H9 (cell line): ENCODE results near the gene ATE1. TPM values are rescaled to one million over a fixed set of nuclear protein-coding genes. Genes with fewer than 3 reads are reported as not detected.

Experiments
- DNase-seq: peaks from one replicate; pipeline ENCODE4 v3.0.0-alpha.2; 2017
- H2AFZ ChIP-seq: one replicate; pipeline ENCODE4 v1.6.1; 2013; ENCODE audit warnings: mild to moderate bottlenecking, low read length, control low read depth, moderate library complexity
- H2AK5ac ChIP-seq: 2 replicates; pipeline ENCODE4 v1.6.1; 2013; ENCODE audit warnings: low read length, control low read depth, mixed read lengths; ENCODE audit not compliant: insufficient read length
- H2BK120ac ChIP-seq: one replicate; pipeline ENCODE4 v1.6.1; 2013; ENCODE audit warnings: low read depth, mild to moderate bottlenecking, low read length, control low read depth, inconsistent platforms; ENCODE audit not compliant: poor library complexity, severe bottlenecking
- H2BK12ac ChIP-seq: 2 replicates; pipeline ENCODE4 v1.6.1; 2013; ENCODE audit warnings: low read length, control low read depth, mixed read lengths, low read depth; ENCODE audit not compliant: insufficient read length
- H2BK15ac ChIP-seq: 2 replicates; pipeline ENCODE4 v1.6.1; 2013; ENCODE audit warnings: low read depth, low read length, control low read depth
- H2BK20ac ChIP-seq: one replicate; pipeline ENCODE4 v1.6.1; 2013; ENCODE audit warnings: low read depth, mild to moderate bottlenecking, low read length, control low read depth, inconsistent platforms; ENCODE audit not compliant: poor library complexity, severe bottlenecking
- H2BK5ac ChIP-seq: 2 replicates; pipeline ENCODE4 v1.6.1; 2013; ENCODE audit warnings: low read length, control low read depth, mixed read lengths; ENCODE audit not compliant: insufficient read length
- H3K14ac ChIP-seq: 2 replicates; pipeline ENCODE4 v1.6.1; 2013; ENCODE audit warnings: low read length, control low read depth; ENCODE audit not compliant: insufficient read depth
- H3K18ac ChIP-seq: 2 replicates; pipeline ENCODE4 v1.6.1; 2013; ENCODE audit warnings: low read depth, mild to moderate bottlenecking, mixed read lengths, low read length, control low read depth; ENCODE audit not compliant: insufficient read length
- H3K23ac ChIP-seq: 2 replicates; pipeline ENCODE4 v1.6.1; 2013; ENCODE audit warnings: low read length, control low read depth, mixed read lengths, low read depth; ENCODE audit not compliant: insufficient read length
- H3K23me2 ChIP-seq: 2 replicates; pipeline ENCODE4 v1.6.1; 2013; ENCODE audit warnings: low read depth, mild to moderate bottlenecking, mixed read lengths, low read length, control low read depth; ENCODE audit not compliant: insufficient read length, poor library complexity, severe bottlenecking
- H3K27ac ChIP-seq: 2 replicates; pipeline ENCODE4 v1.5.1; 2013; ENCODE audit warnings: low read length, control low read depth, mixed read lengths, low read depth; ENCODE audit not compliant: insufficient read length
- H3K27me3 ChIP-seq: 2 replicates; pipeline ENCODE4 v1.6.1; 2013; ENCODE audit warnings: low read length, control low read depth, inconsistent platforms; ENCODE audit not compliant: insufficient read depth
- H3K4ac ChIP-seq: 2 replicates; pipeline ENCODE4 v1.6.1; 2013; ENCODE audit warnings: low read depth, mild to moderate bottlenecking, control low read depth, inconsistent platforms, low read length, moderate library complexity
- H3K4me1 ChIP-seq: 2 replicates; pipeline ENCODE4 v1.6.1; 2013; ENCODE audit warnings: low read length, control low read depth, inconsistent platforms; ENCODE audit not compliant: insufficient read depth
- H3K4me2 ChIP-seq: 2 replicates; pipeline ENCODE4 v1.6.1; 2013; ENCODE audit warnings: low read length, control low read depth, mixed read lengths; ENCODE audit not compliant: insufficient read length, insufficient read depth
- H3K56ac ChIP-seq: 2 replicates; pipeline ENCODE4 v1.6.1; 2013; ENCODE audit warnings: low read depth, mild to moderate bottlenecking, mixed read lengths, low read length, control low read depth; ENCODE audit not compliant: insufficient read length
- H3K79me1 ChIP-seq: 2 replicates; pipeline ENCODE4 v1.6.1; 2013; ENCODE audit warnings: low read depth, mild to moderate bottlenecking, moderate library complexity, low read length, control low read depth, inconsistent platforms; ENCODE audit not compliant: insufficient read depth, poor library complexity, severe bottlenecking
- H3K79me2 ChIP-seq: 2 replicates; pipeline ENCODE4 v1.6.1; 2013; ENCODE audit warnings: low read length, control low read depth, inconsistent platforms; ENCODE audit not compliant: insufficient read depth
- H3K9ac ChIP-seq: 2 replicates; pipeline ENCODE4 v1.6.1; 2013; ENCODE audit warnings: low read length, control low read depth, mixed read lengths; ENCODE audit not compliant: insufficient read length; ENCODE audit errors: extremely low read depth
- H3K9me3 ChIP-seq: one replicate; pipeline ENCODE4 v1.6.1; 2013; ENCODE audit warnings: low read depth, low read length, inconsistent platforms; ENCODE audit not compliant: control insufficient read depth
- H3T11ph ChIP-seq: one replicate; pipeline ENCODE4 v1.6.1; 2013; ENCODE audit warnings: mild to moderate bottlenecking, low read length, control low read depth, inconsistent platforms
- H4K20me1 ChIP-seq: one replicate; pipeline ENCODE4 v1.6.1; 2013; ENCODE audit not compliant: control insufficient read depth, insufficient read length, insufficient read depth
- H4K5ac ChIP-seq: 2 replicates; pipeline ENCODE4 v1.6.1; 2013; ENCODE audit warnings: low read depth, mild to moderate bottlenecking, mixed read lengths, low read length, control low read depth; ENCODE audit not compliant: insufficient read length
- H4K8ac ChIP-seq: replicated peaks from 2 replicates; pipeline ENCODE4 v1.6.1; 2013; ENCODE audit warnings: low read length, control low read depth, mixed read lengths, low read depth; ENCODE audit not compliant: insufficient read length
- H4K91ac ChIP-seq: 2 replicates; pipeline ENCODE4 v1.6.1; 2013; ENCODE audit warnings: low read depth, mild to moderate bottlenecking, moderate library complexity, mixed read lengths, low read length, control low read depth; ENCODE audit not compliant: insufficient read length
- H3K27ac Mint-ChIP-seq, 3 experiments: 2 replicates in 2 of 3; 3 replicates in 1 of 3; pipeline ENCODE4 v1.8.0; 2020 to 2021; ENCODE audit warnings: mixed read lengths in 3 of 3, mild to moderate bottlenecking in 1 of 3, moderate library complexity in 1 of 3
- H3K27me3 Mint-ChIP-seq: 2 replicates; pipeline ENCODE4 v1.8.0; 2021; ENCODE audit warnings: low read depth, mild to moderate bottlenecking, moderate library complexity, mixed read lengths
- H3K36me3 Mint-ChIP-seq, 3 experiments: 2 replicates in 2 of 3; 3 replicates in 1 of 3; pipeline ENCODE4 v1.8.0; 2020 to 2021; ENCODE audit warnings: low read depth in 3 of 3, mixed read lengths in 3 of 3; ENCODE audit not compliant: insufficient read depth in 1 of 3
- H3K4me1 Mint-ChIP-seq, 2 experiments: 2 replicates each; pipeline ENCODE4 v1.8.0; 2020; ENCODE audit warnings: mixed read lengths in 2 of 2
- H3K4me3 Mint-ChIP-seq, 2 experiments: 2 replicates in 1 of 2; 3 replicates in 1 of 2; pipeline ENCODE4 v1.8.0; 2020 to 2021; ENCODE audit warnings: mild to moderate bottlenecking in 2 of 2, mixed read lengths in 2 of 2, moderate library complexity in 1 of 2
- H3K9me3 Mint-ChIP-seq, 2 experiments: 2 replicates in 1 of 2; 3 replicates in 1 of 2; pipeline ENCODE4 v1.8.0; 2020; ENCODE audit warnings: mild to moderate bottlenecking in 2 of 2, mixed read lengths in 2 of 2, moderate library complexity in 1 of 2
- WGBS: extraction: QIAGEN DNeasy Blood & Tissue Kit; methylation state at CpG from one replicate; pipeline ENCODE4 v1.1.7; 2013; ENCODE audit warnings: missing lambda C conversion rate, low lambda C conversion rate, mixed read lengths; ENCODE audit not compliant: insufficient read length; ENCODE audit errors: extremely low coverage; 5-methylcytosine and 5-hydroxymethylcytosine counted together
- total RNA-seq: library from RNA; stranded (reverse); gene quantifications from 2 replicates; pipeline ENCODE4 v1.2.1, GENCODE V29; 2021
- TF ChIP-seq, protein P1 (sequence below): fragments of 200-600 bp; sonication (generic); conservative IDR thresholded peaks from 3 replicates; pipeline ENCODE4 v1.8.0; 2021; ENCODE audit warnings: antibody characterized with exemption, mild to moderate bottlenecking

Gene ATE1
- total RNA-seq, 1 experiment from 2014 or later: 29.0 TPM

- H2BK5ac ChIP-seq: no peak overlapping the region
- no peaks in the 10 kb centered on the region; the same call in 1 of the 2 replicates for H3K4me1 ChIP-seq
- no peaks in the 10 kb centered on the region; the same call in 1 of the 2 replicates for H3K27me3 Mint-ChIP-seq
- H3K4me1 Mint-ChIP-seq: peaks cover 35 to 40% of the 10 kb centered on the region in 2 experiments
- H3K18ac ChIP-seq: no peak overlapping the region
- H2BK120ac ChIP-seq: no peak overlapping the region
- H3K23ac ChIP-seq: no peak overlapping the region
- no CpG with 5 or more reads among the region's 9 CpGs for WGBS
- H2BK12ac ChIP-seq: no peak overlapping the region
- DNase-seq: no peak
- no peak overlapping the region for H3K4ac ChIP-seq
- H3K27ac Mint-ChIP-seq: no peak overlapping the region
- no peaks in the 10 kb centered on the region for H3K9me3 ChIP-seq
- H2AK5ac ChIP-seq: no peak overlapping the region
- H3K79me1 ChIP-seq: no peaks in the 10 kb centered on the region
- H3T11ph ChIP-seq: no peak overlapping the region
- H3K4me2 ChIP-seq: no peak overlapping the region
- no peaks in the 10 kb centered on the region for H4K20me1 ChIP-seq
- no peak overlapping the region for H4K5ac ChIP-seq
- no peak overlapping the region for H4K91ac ChIP-seq
- H4K8ac ChIP-seq: no peak overlapping the region
- no peaks in the 10 kb centered on the region for H3K9me3 Mint-ChIP-seq
- H3K9ac ChIP-seq: no peak overlapping the region
- H2BK15ac ChIP-seq: no peak overlapping the region
- H3K36me3 Mint-ChIP-seq: no peaks in the 10 kb centered on the region
- H3K56ac ChIP-seq: no peak overlapping the region
- H3K79me2 ChIP-seq: no peaks in the 10 kb centered on the region
- H3K4me3 Mint-ChIP-seq: no peak overlapping the region
- no peak overlapping the region for H3K27ac ChIP-seq
- TF ChIP-seq, protein P1, sequence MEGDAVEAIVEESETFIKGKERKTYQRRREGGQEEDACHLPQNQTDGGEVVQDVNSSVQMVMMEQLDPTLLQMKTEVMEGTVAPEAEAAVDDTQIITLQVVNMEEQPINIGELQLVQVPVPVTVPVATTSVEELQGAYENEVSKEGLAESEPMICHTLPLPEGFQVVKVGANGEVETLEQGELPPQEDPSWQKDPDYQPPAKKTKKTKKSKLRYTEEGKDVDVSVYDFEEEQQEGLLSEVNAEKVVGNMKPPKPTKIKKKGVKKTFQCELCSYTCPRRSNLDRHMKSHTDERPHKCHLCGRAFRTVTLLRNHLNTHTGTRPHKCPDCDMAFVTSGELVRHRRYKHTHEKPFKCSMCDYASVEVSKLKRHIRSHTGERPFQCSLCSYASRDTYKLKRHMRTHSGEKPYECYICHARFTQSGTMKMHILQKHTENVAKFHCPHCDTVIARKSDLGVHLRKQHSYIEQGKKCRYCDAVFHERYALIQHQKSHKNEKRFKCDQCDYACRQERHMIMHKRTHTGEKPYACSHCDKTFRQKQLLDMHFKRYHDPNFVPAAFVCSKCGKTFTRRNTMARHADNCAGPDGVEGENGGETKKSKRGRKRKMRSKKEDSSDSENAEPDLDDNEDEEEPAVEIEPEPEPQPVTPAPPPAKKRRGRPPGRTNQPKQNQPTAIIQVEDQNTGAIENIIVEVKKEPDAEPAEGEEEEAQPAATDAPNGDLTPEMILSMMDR: no peak
- no peak overlapping the region for H3K14ac ChIP-seq
- H3K27me3 ChIP-seq: no peaks in the 10 kb centered on the region
- H2BK20ac ChIP-seq: no peak overlapping the region
- no peak overlapping the region for H2AFZ ChIP-seq
- no peaks in the 10 kb centered on the region for H3K23me2 ChIP-seq
Measured at GRCh38 chr10:121694327-121694965, 233.4 kb downstream of the ATE1 start.
